ENCODE results near the gene ARHGEF6.

DNA sequence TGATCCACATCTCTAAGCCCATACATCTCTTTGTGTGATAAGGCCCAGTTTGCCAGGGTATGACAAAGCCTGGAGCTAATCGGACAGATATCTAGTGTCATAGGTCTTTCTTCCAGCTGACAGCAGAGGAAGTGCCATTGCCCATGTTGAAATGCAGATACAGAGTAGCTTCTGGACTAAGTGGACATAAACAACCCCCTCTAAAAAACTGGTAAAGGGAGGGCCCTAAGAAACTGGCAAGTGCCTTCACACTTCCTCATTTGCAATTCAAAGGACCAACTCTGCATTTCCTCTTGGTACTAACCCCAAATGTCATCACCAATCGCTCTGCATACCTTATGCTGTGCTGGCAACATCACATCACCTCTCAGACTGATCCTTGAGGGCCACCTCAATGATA lies 20.8 kb downstream of the ARHGEF6 start:
- TF ChIP-seq, protein P1, sequence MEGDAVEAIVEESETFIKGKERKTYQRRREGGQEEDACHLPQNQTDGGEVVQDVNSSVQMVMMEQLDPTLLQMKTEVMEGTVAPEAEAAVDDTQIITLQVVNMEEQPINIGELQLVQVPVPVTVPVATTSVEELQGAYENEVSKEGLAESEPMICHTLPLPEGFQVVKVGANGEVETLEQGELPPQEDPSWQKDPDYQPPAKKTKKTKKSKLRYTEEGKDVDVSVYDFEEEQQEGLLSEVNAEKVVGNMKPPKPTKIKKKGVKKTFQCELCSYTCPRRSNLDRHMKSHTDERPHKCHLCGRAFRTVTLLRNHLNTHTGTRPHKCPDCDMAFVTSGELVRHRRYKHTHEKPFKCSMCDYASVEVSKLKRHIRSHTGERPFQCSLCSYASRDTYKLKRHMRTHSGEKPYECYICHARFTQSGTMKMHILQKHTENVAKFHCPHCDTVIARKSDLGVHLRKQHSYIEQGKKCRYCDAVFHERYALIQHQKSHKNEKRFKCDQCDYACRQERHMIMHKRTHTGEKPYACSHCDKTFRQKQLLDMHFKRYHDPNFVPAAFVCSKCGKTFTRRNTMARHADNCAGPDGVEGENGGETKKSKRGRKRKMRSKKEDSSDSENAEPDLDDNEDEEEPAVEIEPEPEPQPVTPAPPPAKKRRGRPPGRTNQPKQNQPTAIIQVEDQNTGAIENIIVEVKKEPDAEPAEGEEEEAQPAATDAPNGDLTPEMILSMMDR (IDR thresholded peaks at IDR 0.05 in 8 of 11, conservative IDR thresholded peaks at IDR 0.05 in 3 of 11): no peak
- TF ChIP-seq POLR2AphosphoS5 (IDR thresholded peaks at IDR 0.05) (no peak), POLR2A (IDR thresholded peaks at IDR 0.05) (no peak)

All from spleen (tissue), 7 donors.